Kidney (tissue), 14 donors: ENCODE results near the gene KXD1. TPM values are rescaled to one million over a fixed set of nuclear protein-coding genes. Genes with fewer than 3 reads are reported as not detected.

Experiments
- DNase-seq, 5 donors: peaks; one replicate each; pipeline ENCODE4 v3.0.0-alpha.2; 2013 to 2020
- FAIRE-seq: peaks from 2 replicates; lab custom pipeline; 2012; peaks lifted over from hg19 to GRCh38; lab: Jason Lieb, UNC
- H3K27ac ChIP-seq, 2 donors: one replicate each; pipeline ENCODE4 v1.7.0; 2013; ENCODE audit warnings: low read depth in 2 of 2, low read length in 2 of 2, inconsistent platforms in 1 of 2
- H3K27me3 ChIP-seq: one replicate; pipeline ENCODE4 v1.7.1; 2013; ENCODE audit warnings: low read length, inconsistent platforms; ENCODE audit not compliant: control insufficient read depth, insufficient read depth
- H3K36me3 ChIP-seq, 3 donors: one replicate each; pipeline versions ENCODE4 v1.7.0 to v1.7.1; 2013; ENCODE audit warnings: low read length in 3 of 3, control low read depth in 1 of 3, inconsistent platforms in 1 of 3; ENCODE audit not compliant: insufficient read depth in 3 of 3, control insufficient read depth in 2 of 3
- H3K4me1 ChIP-seq, 3 donors: one replicate each; pipeline versions ENCODE4 v1.7.0 to v1.7.1; 2013; ENCODE audit warnings: low read length in 3 of 3, inconsistent platforms in 1 of 3, low read depth in 1 of 3; ENCODE audit not compliant: control insufficient read depth in 2 of 3, insufficient read depth in 2 of 3
- H3K4me3 ChIP-seq, 3 donors: one replicate each; pipeline versions ENCODE4 v1.7.0 to v1.8.1; 2013; ENCODE audit warnings: low read length in 3 of 3, control low read depth in 1 of 3, inconsistent platforms in 1 of 3
- H3K9ac ChIP-seq, 3 donors: one replicate each; pipeline versions ENCODE4 v1.7.0 to v1.7.1; 2013; ENCODE audit warnings: low read length in 3 of 3, control low read depth in 1 of 3, inconsistent platforms in 1 of 3
- H3K9me3 ChIP-seq, 3 donors: one replicate each; pipeline versions ENCODE4 v1.7.0 to v1.7.1; 2013; ENCODE audit warnings: low read length in 3 of 3, control low read depth in 1 of 3, inconsistent platforms in 1 of 3; ENCODE audit not compliant: control insufficient read depth in 2 of 3, insufficient read depth in 1 of 3
- CTCF ChIP-seq: IDR thresholded peaks from 3 replicates; pipeline ENCODE4 v1.5.1; 2012; ENCODE audit warnings: mild to moderate bottlenecking, moderate library complexity, borderline replicate concordance; ENCODE audit not compliant: insufficient read depth; ENCODE audit errors: extremely low read depth
- intact Hi-C: fragments of 100-400 bp; cut with DNase I; formaldehyde crosslinking; loops from one replicate; pipeline ENCODE4 v1.11.1; 2022
- polyA plus RNA-seq: library from polyadenylated mRNA; stranded (reverse); fragments of 350-450 nt; fragmentation: Illumina TruSeq; extraction: RNeasy Lipid Tissue Mini Kit (QIAGEN cat#74804); gene quantifications from one replicate; pipeline ENCODE4 v1.2.3, GENCODE V29; 2014; ENCODE audit warnings: low read depth, low replicate concordance; ENCODE audit not compliant: insufficient read depth
- total RNA-seq: library from RNA; stranded (reverse); fragmentation: NEBNext Ultra II Directional; extraction: Animal tissue kit (Norgen Biotek cat#: 25700); gene quantifications from one replicate; pipeline ENCODE4 v1.2.1, GENCODE V29; 2021
- donor health status: control.
- donor health status: control.
- donor health status: control.
- donor health status: control.
- donor health status: control.
- donor health status: DM: yes; HTN: yes; CAD: no.
- donor health status: Normal renal cell carcinoma (clear cell type).

Gene KXD1
- total and polyA plus RNA-seq, 2 donors from 2014 or later, result 56.3 to 69.9 TPM

DNA sequence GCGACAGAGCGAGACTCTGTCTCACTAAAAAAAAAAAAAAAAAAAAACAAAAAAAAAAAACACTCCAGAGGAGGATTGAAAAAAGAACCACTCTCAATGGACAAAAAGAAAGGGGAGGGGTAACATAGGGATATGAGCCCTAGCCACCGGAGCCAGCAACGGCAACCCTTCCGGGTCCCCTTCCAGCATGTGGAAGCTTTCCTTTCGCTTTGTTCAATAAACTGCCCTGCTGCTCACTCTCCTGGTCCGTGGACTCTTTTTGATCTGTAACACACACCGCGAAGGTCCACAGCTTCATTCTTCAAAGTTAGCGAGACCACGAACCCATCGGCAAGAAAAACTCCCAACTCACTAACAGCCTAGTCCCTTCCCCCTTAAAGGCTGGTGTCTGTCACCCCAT, 29.9 kb downstream of the KXD1 start:
- intact Hi-C loops, result no loop called here
- peaks cover 0 to 3% (median 2%) of the 10 kb centered on the region in 3 donors for H3K36me3 ChIP-seq
- no peak overlapping the region for H3K9ac ChIP-seq
- H3K27me3 ChIP-seq, result no peaks in the 10 kb centered on the region
- H3K4me1 ChIP-seq, result peaks cover 0 to 14% (median 0%) of the 10 kb centered on the region in 3 donors
- no peak for DNase-seq
- no peak overlapping the region for H3K27ac ChIP-seq
- no peak overlapping the region for H3K4me3 ChIP-seq
- no peaks in the 10 kb centered on the region for H3K9me3 ChIP-seq
- no peak for FAIRE-seq
- TF ChIP-seq CTCF, result no peak

- no peak for FAIRE-seq
- H3K4me1 ChIP-seq, result peaks cover 0 to 14% (median 0%) of the 10 kb centered on the region in 3 donors
- no peak for TF ChIP-seq CTCF
- H3K4me3 ChIP-seq, result peak overlapping the region; percentile 54 to 73 (median 71)
- DNase-seq, result no peak
- H3K27ac ChIP-seq, result peak overlapping the region; percentile 68 to 87
- peak overlapping the region in 2 of 3 donors; percentile 4 to 78 for H3K9ac ChIP-seq
- H3K27me3 ChIP-seq, result no peaks in the 10 kb centered on the region
- H3K36me3 ChIP-seq, result peaks cover 0 to 3% (median 2%) of the 10 kb centered on the region in 3 donors
- intact Hi-C loops, result no loop called here
- no peaks in the 10 kb centered on the region for H3K9me3 ChIP-seq
Observed at GRCh38 chr19:18587962-18588610, 30.4 kb downstream of the KXD1 start.

DNA sequence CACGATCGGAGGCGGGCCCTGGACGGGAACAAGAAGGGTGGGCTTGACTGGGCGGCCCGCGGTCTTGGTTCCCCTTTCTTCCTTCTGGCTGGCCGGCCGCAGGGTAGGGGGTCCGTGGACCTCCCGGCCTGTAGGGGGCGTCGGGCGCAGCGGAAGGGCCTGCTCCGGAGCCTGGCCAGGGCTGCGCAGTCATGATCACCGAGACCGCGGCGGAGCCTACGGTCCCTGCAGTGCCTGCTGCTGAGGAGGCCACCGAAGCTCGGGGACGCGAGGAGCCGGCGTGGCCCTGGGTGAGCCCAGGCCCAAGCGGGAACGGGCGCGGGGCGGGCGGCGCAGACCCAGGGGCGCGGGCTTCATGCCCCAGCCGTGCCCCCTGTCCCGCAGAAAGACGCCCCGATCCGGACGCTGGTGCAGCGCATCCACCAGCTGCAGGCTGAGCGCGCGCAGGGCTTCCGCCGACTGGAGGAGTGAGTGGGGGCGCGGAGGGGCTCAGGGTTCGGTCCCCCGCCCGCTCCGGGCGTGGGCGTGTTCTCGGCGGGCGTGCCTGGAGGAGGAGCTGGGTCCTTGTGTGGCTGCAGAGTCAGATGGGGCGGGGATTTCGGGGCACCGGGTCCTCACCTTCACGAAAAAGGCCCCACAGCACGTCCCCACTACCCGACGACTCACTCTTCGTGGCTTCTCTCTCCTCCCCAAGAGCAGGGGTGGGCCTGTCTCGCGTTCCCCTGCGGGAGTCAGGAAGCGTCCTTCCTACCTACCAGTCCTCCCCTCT, 31.1 kb downstream of the KXD1 start, which contains the start of gene REX1BD:
TSS of gene REX1BD (plus strand) at position 188 of the 769 bp plus-strand sequence. CDS start at position 192, 4 bp downstream.
- TF ChIP-seq CTCF, result peak; percentile 74
- Histone ChIP-seq H3K9ac (peak within 1 kb of the TSS in 2 of 3 donors; percentile 4 to 78), H3K4me3 (peak within 1 kb of the TSS; percentile 66 to 73 (median 71)), H3K4me1 (peaks cover 0 to 16% (median 0%) of the 10 kb centered on the region in 3 donors), H3K9me3 (no peaks in the 10 kb centered on the region), H3K36me3 (peaks cover 0 to 3% (median 2%) of the 10 kb centered on the region in 3 donors), H3K27ac (peak within 1 kb of the TSS; percentile 68 to 87), H3K27me3 (no peaks in the 10 kb centered on the region)
- intact Hi-C loops, result no loop called here
- FAIRE-seq (no peak), DNase-seq (peak; percentile 89 to 95 (median 91))
